ENCODE data around the gene SLC25A51.

The SLC25A51 gene

GRCh38 chr9:37953206-37953774 lies 49.4 kb upstream of the SLC25A51 start:
- H3K9me3 ChIP-seq (ENCODE audit: control insufficient read depth, insufficient read depth, low read depth, low read length): no peaks in the 10 kb centered on the region
- ChIA-PET CTCF (interaction anchor here (0.6 kb wide), 1 partner anchor 189 kb away, joined by 3 read pairs; no protein-coding TSS in a partner anchor), POLR2A (no interaction called here)
- H3K4me3 ChIP-seq (ENCODE audit: low read depth, low read length): no peak overlapping the region
- H3K27ac ChIP-seq (ENCODE audit: extremely low read depth, low read depth, low read length): no peak overlapping the region
- H3K36me3 ChIP-seq (ENCODE audit: control insufficient read depth in 2 of 2, insufficient read depth in 1 of 2, low read length in 2 of 2): peaks cover 3 to 87% of the 10 kb centered on the region in 2 experiments; a peak in 2 of 3 replicates
- no peaks in the 10 kb centered on the region for H3K4me1 ChIP-seq (ENCODE audit: control insufficient read depth, insufficient read depth, low read length)
- no peak for TF ChIP-seq ZNF521 (tag by site-specific recombination; IDR thresholded peaks at IDR 0.05)
- TF ChIP-seq HOXC10 (CRISPR knock-in tag; IDR thresholded peaks at IDR 0.05): no peak
- TF ChIP-seq ZNF324 (tag by site-specific recombination; IDR thresholded peaks at IDR 0.05): no peak
- TF ChIP-seq ZNF175 (tag by site-specific recombination; IDR thresholded peaks at IDR 0.05): no peak
- no peak for TF ChIP-seq ZFP37 (tag by site-specific recombination; IDR thresholded peaks at IDR 0.05)
- no peak for TF ChIP-seq ZNF292 (tag by site-specific recombination; IDR thresholded peaks at IDR 0.05; ENCODE audit: borderline replicate concordance, low read depth)
- TF ChIP-seq SCRT1 (tag by site-specific recombination; IDR thresholded peaks at IDR 0.05; ENCODE audit: borderline replicate concordance): no peak
- no peak for TF ChIP-seq ZNF776 (tag by site-specific recombination; IDR thresholded peaks at IDR 0.05; ENCODE audit: borderline replicate concordance)
- no peak for TF ChIP-seq SETDB1 (IDR thresholded peaks at IDR 0.05; ENCODE audit: insufficient read length, low read length)
- TF ChIP-seq ELK4 (IDR thresholded peaks at IDR 0.05; ENCODE audit: borderline replicate concordance, low read depth, low read length): no peak
- TF ChIP-seq KLF7 (tag by site-specific recombination; IDR thresholded peaks at IDR 0.05; ENCODE audit: borderline replicate concordance): no peak

- ChIA-PET POLR2A (no interaction called here), CTCF (interaction anchor here (0.6 kb wide), 1 partner anchor 189 kb away, joined by 3 read pairs; no protein-coding TSS in a partner anchor)
- Histone ChIP-seq H3K36me3 (ENCODE audit: control insufficient read depth in 2 of 2, insufficient read depth in 1 of 2, low read length in 2 of 2) (peaks cover 3 to 92% of the 10 kb centered on the region in 2 experiments; a peak in 2 of 3 replicates), H3K4me3 (ENCODE audit: low read depth, low read length) (no peak overlapping the region), H3K4me1 (ENCODE audit: control insufficient read depth, insufficient read depth, low read length) (no peaks in the 10 kb centered on the region), H3K9me3 (ENCODE audit: control insufficient read depth, insufficient read depth, low read depth, low read length) (no peaks in the 10 kb centered on the region), H3K27ac (ENCODE audit: extremely low read depth, low read depth, low read length) (no peak overlapping the region)
- no peak for TF ChIP-seq ZNF23 (tag by site-specific recombination; IDR thresholded peaks at IDR 0.05; ENCODE audit: borderline replicate concordance)
- TF ChIP-seq ZFHX2 (tag by site-specific recombination; conservative IDR thresholded peaks at IDR 0.05): 0 out of 2 replicates have a peak, but pooled peaks have one; percentile 18
- TF ChIP-seq EGR2 (tag by site-specific recombination; IDR thresholded peaks at IDR 0.05; ENCODE audit: low read depth): peak; percentile 10; the same call in 1 of the 2 replicates
Measured at GRCh38 chr9:37952731-37953130, 48.8 kb upstream of the SLC25A51 start.

GRCh38 chr9:37951671-37952449 lies 47.9 kb upstream of the SLC25A51 start:
- Histone ChIP-seq H3K4me3 (ENCODE audit: low read depth, low read length) (no peak overlapping the region), H3K9me3 (ENCODE audit: control insufficient read depth, insufficient read depth, low read depth, low read length) (no peaks in the 10 kb centered on the region), H3K36me3 (ENCODE audit: control insufficient read depth in 2 of 2, insufficient read depth in 1 of 2, low read length in 2 of 2) (peaks cover 3 to 94% of the 10 kb centered on the region in 2 experiments; a peak in 2 of 3 replicates), H3K4me1 (ENCODE audit: control insufficient read depth, insufficient read depth, low read length) (no peaks in the 10 kb centered on the region), H3K27ac (ENCODE audit: extremely low read depth, low read depth, low read length) (no peak overlapping the region)
- POLR2A ChIA-PET: no interaction called here
- CTCF ChIA-PET: no interaction called here
- TF ChIP-seq ZNF280D (tag by site-specific recombination; IDR thresholded peaks at IDR 0.05) (no peak), ZNF623 (tag by site-specific recombination; IDR thresholded peaks at IDR 0.05) (peak; percentile 93)
